H9 (cell line): Measurements from ENCODE around the gene SP6. TPM values are rescaled to one million over a fixed set of nuclear protein-coding genes. Genes with fewer than 3 reads are reported as not detected.
A peak's percentile ranks its signal among the peaks of the same experiment; 100 is the strongest.

Experiments used
- DNase-seq: peaks from one replicate; pipeline ENCODE4 v3.0.0-alpha.2; 2017
- H2AFZ ChIP-seq: one replicate; pipeline ENCODE4 v1.6.1; 2013; ENCODE audit warnings: mild to moderate bottlenecking, low read length, control low read depth, moderate library complexity
- H2AK5ac ChIP-seq: 2 replicates; pipeline ENCODE4 v1.6.1; 2013; ENCODE audit warnings: low read length, control low read depth, mixed read lengths; ENCODE audit not compliant: insufficient read length
- H2BK120ac ChIP-seq: one replicate; pipeline ENCODE4 v1.6.1; 2013; ENCODE audit warnings: low read depth, mild to moderate bottlenecking, low read length, control low read depth, inconsistent platforms; ENCODE audit not compliant: poor library complexity, severe bottlenecking
- H2BK12ac ChIP-seq: 2 replicates; pipeline ENCODE4 v1.6.1; 2013; ENCODE audit warnings: low read length, control low read depth, mixed read lengths, low read depth; ENCODE audit not compliant: insufficient read length
- H2BK15ac ChIP-seq: 2 replicates; pipeline ENCODE4 v1.6.1; 2013; ENCODE audit warnings: low read depth, low read length, control low read depth
- H2BK20ac ChIP-seq: one replicate; pipeline ENCODE4 v1.6.1; 2013; ENCODE audit warnings: low read depth, mild to moderate bottlenecking, low read length, control low read depth, inconsistent platforms; ENCODE audit not compliant: poor library complexity, severe bottlenecking
- H2BK5ac ChIP-seq: 2 replicates; pipeline ENCODE4 v1.6.1; 2013; ENCODE audit warnings: low read length, control low read depth, mixed read lengths; ENCODE audit not compliant: insufficient read length
- H3K14ac ChIP-seq: 2 replicates; pipeline ENCODE4 v1.6.1; 2013; ENCODE audit warnings: low read length, control low read depth; ENCODE audit not compliant: insufficient read depth
- H3K18ac ChIP-seq: 2 replicates; pipeline ENCODE4 v1.6.1; 2013; ENCODE audit warnings: low read depth, mild to moderate bottlenecking, mixed read lengths, low read length, control low read depth; ENCODE audit not compliant: insufficient read length
- H3K23ac ChIP-seq: 2 replicates; pipeline ENCODE4 v1.6.1; 2013; ENCODE audit warnings: low read length, control low read depth, mixed read lengths, low read depth; ENCODE audit not compliant: insufficient read length
- H3K23me2 ChIP-seq: 2 replicates; pipeline ENCODE4 v1.6.1; 2013; ENCODE audit warnings: low read depth, mild to moderate bottlenecking, mixed read lengths, low read length, control low read depth; ENCODE audit not compliant: insufficient read length, poor library complexity, severe bottlenecking
- H3K27ac ChIP-seq: 2 replicates; pipeline ENCODE4 v1.5.1; 2013; ENCODE audit warnings: low read length, control low read depth, mixed read lengths, low read depth; ENCODE audit not compliant: insufficient read length
- H3K27me3 ChIP-seq: 2 replicates; pipeline ENCODE4 v1.6.1; 2013; ENCODE audit warnings: low read length, control low read depth, inconsistent platforms; ENCODE audit not compliant: insufficient read depth
- H3K4ac ChIP-seq: 2 replicates; pipeline ENCODE4 v1.6.1; 2013; ENCODE audit warnings: low read depth, mild to moderate bottlenecking, control low read depth, inconsistent platforms, low read length, moderate library complexity
- H3K4me1 ChIP-seq: 2 replicates; pipeline ENCODE4 v1.6.1; 2013; ENCODE audit warnings: low read length, control low read depth, inconsistent platforms; ENCODE audit not compliant: insufficient read depth
- H3K4me2 ChIP-seq: 2 replicates; pipeline ENCODE4 v1.6.1; 2013; ENCODE audit warnings: low read length, control low read depth, mixed read lengths; ENCODE audit not compliant: insufficient read length, insufficient read depth
- H3K56ac ChIP-seq: 2 replicates; pipeline ENCODE4 v1.6.1; 2013; ENCODE audit warnings: low read depth, mild to moderate bottlenecking, mixed read lengths, low read length, control low read depth; ENCODE audit not compliant: insufficient read length
- H3K79me1 ChIP-seq: 2 replicates; pipeline ENCODE4 v1.6.1; 2013; ENCODE audit warnings: low read depth, mild to moderate bottlenecking, moderate library complexity, low read length, control low read depth, inconsistent platforms; ENCODE audit not compliant: insufficient read depth, poor library complexity, severe bottlenecking
- H3K79me2 ChIP-seq: 2 replicates; pipeline ENCODE4 v1.6.1; 2013; ENCODE audit warnings: low read length, control low read depth, inconsistent platforms; ENCODE audit not compliant: insufficient read depth
- H3K9ac ChIP-seq: 2 replicates; pipeline ENCODE4 v1.6.1; 2013; ENCODE audit warnings: low read length, control low read depth, mixed read lengths; ENCODE audit not compliant: insufficient read length; ENCODE audit errors: extremely low read depth
- H3K9me3 ChIP-seq: one replicate; pipeline ENCODE4 v1.6.1; 2013; ENCODE audit warnings: low read depth, low read length, inconsistent platforms; ENCODE audit not compliant: control insufficient read depth
- H3T11ph ChIP-seq: one replicate; pipeline ENCODE4 v1.6.1; 2013; ENCODE audit warnings: mild to moderate bottlenecking, low read length, control low read depth, inconsistent platforms
- H4K20me1 ChIP-seq: one replicate; pipeline ENCODE4 v1.6.1; 2013; ENCODE audit not compliant: control insufficient read depth, insufficient read length, insufficient read depth
- H4K5ac ChIP-seq: 2 replicates; pipeline ENCODE4 v1.6.1; 2013; ENCODE audit warnings: low read depth, mild to moderate bottlenecking, mixed read lengths, low read length, control low read depth; ENCODE audit not compliant: insufficient read length
- H4K8ac ChIP-seq: replicated peaks from 2 replicates; pipeline ENCODE4 v1.6.1; 2013; ENCODE audit warnings: low read length, control low read depth, mixed read lengths, low read depth; ENCODE audit not compliant: insufficient read length
- H4K91ac ChIP-seq: 2 replicates; pipeline ENCODE4 v1.6.1; 2013; ENCODE audit warnings: low read depth, mild to moderate bottlenecking, moderate library complexity, mixed read lengths, low read length, control low read depth; ENCODE audit not compliant: insufficient read length
- H3K27ac Mint-ChIP-seq, 3 experiments: 2 replicates in 2 of 3; 3 replicates in 1 of 3; pipeline ENCODE4 v1.8.0; 2020 to 2021; ENCODE audit warnings: mixed read lengths in 3 of 3, mild to moderate bottlenecking in 1 of 3, moderate library complexity in 1 of 3
- H3K27me3 Mint-ChIP-seq: 2 replicates; pipeline ENCODE4 v1.8.0; 2021; ENCODE audit warnings: low read depth, mild to moderate bottlenecking, moderate library complexity, mixed read lengths
- H3K36me3 Mint-ChIP-seq, 3 experiments: 2 replicates in 2 of 3; 3 replicates in 1 of 3; pipeline ENCODE4 v1.8.0; 2020 to 2021; ENCODE audit warnings: low read depth in 3 of 3, mixed read lengths in 3 of 3; ENCODE audit not compliant: insufficient read depth in 1 of 3
- H3K4me1 Mint-ChIP-seq, 2 experiments: 2 replicates each; pipeline ENCODE4 v1.8.0; 2020; ENCODE audit warnings: mixed read lengths in 2 of 2
- H3K4me3 Mint-ChIP-seq, 2 experiments: 2 replicates in 1 of 2; 3 replicates in 1 of 2; pipeline ENCODE4 v1.8.0; 2020 to 2021; ENCODE audit warnings: mild to moderate bottlenecking in 2 of 2, mixed read lengths in 2 of 2, moderate library complexity in 1 of 2
- H3K9me3 Mint-ChIP-seq, 2 experiments: 2 replicates in 1 of 2; 3 replicates in 1 of 2; pipeline ENCODE4 v1.8.0; 2020; ENCODE audit warnings: mild to moderate bottlenecking in 2 of 2, mixed read lengths in 2 of 2, moderate library complexity in 1 of 2
- WGBS: extraction: QIAGEN DNeasy Blood & Tissue Kit; methylation state at CpG from one replicate; pipeline ENCODE4 v1.1.7; 2013; ENCODE audit warnings: missing lambda C conversion rate, low lambda C conversion rate, mixed read lengths; ENCODE audit not compliant: insufficient read length; ENCODE audit errors: extremely low coverage; 5-methylcytosine and 5-hydroxymethylcytosine counted together
- total RNA-seq: library from RNA; stranded (reverse); gene quantifications from 2 replicates; pipeline ENCODE4 v1.2.1, GENCODE V29; 2021
- TF ChIP-seq, protein P1 (sequence below): fragments of 200-600 bp; sonication (generic); conservative IDR thresholded peaks from 3 replicates; pipeline ENCODE4 v1.8.0; 2021; ENCODE audit warnings: antibody characterized with exemption, mild to moderate bottlenecking

SP6 gene
- total RNA-seq, 1 experiment from 2014 or later: 0.90 TPM

DNA sequence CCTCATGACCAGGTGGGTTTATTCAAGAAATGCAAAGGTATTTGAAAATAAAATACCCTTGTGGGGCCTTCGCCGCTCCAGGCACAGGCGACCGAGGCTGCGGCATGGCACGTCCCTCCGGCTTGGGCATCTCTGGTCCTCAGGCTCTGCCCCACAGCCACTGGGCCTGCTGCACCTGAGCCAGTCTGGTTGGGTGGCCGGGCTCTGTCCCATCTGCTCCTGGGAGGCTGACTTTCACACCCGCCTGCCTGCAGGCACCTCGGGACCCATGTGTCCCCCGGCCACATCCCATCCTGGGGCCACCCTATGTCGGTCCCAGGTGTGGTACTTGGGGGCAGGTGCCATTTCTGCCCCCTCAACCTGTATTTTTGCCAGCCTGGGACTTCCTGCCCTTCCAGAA, 50.3 kb downstream of the SP6 start:
- no peaks in the 10 kb centered on the region; the same call in 1 of the 2 replicates for H3K27me3 ChIP-seq
- H2BK120ac ChIP-seq: no peak overlapping the region
- no peaks in the 10 kb centered on the region for H4K20me1 ChIP-seq
- no peak overlapping the region for H2AFZ ChIP-seq
- TF ChIP-seq, protein P1, sequence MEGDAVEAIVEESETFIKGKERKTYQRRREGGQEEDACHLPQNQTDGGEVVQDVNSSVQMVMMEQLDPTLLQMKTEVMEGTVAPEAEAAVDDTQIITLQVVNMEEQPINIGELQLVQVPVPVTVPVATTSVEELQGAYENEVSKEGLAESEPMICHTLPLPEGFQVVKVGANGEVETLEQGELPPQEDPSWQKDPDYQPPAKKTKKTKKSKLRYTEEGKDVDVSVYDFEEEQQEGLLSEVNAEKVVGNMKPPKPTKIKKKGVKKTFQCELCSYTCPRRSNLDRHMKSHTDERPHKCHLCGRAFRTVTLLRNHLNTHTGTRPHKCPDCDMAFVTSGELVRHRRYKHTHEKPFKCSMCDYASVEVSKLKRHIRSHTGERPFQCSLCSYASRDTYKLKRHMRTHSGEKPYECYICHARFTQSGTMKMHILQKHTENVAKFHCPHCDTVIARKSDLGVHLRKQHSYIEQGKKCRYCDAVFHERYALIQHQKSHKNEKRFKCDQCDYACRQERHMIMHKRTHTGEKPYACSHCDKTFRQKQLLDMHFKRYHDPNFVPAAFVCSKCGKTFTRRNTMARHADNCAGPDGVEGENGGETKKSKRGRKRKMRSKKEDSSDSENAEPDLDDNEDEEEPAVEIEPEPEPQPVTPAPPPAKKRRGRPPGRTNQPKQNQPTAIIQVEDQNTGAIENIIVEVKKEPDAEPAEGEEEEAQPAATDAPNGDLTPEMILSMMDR: no peak
- peak; percentile 32 for DNase-seq
- no peak overlapping the region for H3K4me2 ChIP-seq
- no peak overlapping the region for H3K18ac ChIP-seq
- no peak overlapping the region for H4K5ac ChIP-seq
- H2BK15ac ChIP-seq: no peak overlapping the region
- no peak overlapping the region for H3K9ac ChIP-seq
- Mint-ChIP-seq H3K4me1 (no peaks in the 10 kb centered on the region), H3K36me3 (no peaks in the 10 kb centered on the region), H3K4me3 (no peak overlapping the region), H3K27me3 (peaks cover 16% of the 10 kb centered on the region), H3K27ac (no peak overlapping the region), H3K9me3 (no peaks in the 10 kb centered on the region)
- no peak overlapping the region for H2BK20ac ChIP-seq
- no peak overlapping the region for H3K14ac ChIP-seq
- no peaks in the 10 kb centered on the region for H3K79me2 ChIP-seq
- no CpG with 5 or more reads among the region's 12 CpGs for WGBS
- no peak overlapping the region for H2AK5ac ChIP-seq
- no peak overlapping the region for H4K8ac ChIP-seq
- no peak overlapping the region for H3K56ac ChIP-seq
- H3K79me1 ChIP-seq: no peaks in the 10 kb centered on the region
- no peaks in the 10 kb centered on the region for H3K23me2 ChIP-seq
- no peak overlapping the region for H4K91ac ChIP-seq
- no peak overlapping the region for H3T11ph ChIP-seq
- no peak overlapping the region for H3K23ac ChIP-seq
- H2BK5ac ChIP-seq: no peak overlapping the region
- H3K27ac ChIP-seq: no peak overlapping the region
- H3K4ac ChIP-seq: no peak overlapping the region
- H3K9me3 ChIP-seq: no peaks in the 10 kb centered on the region
- no peaks in the 10 kb centered on the region for H3K4me1 ChIP-seq
- H2BK12ac ChIP-seq: no peak overlapping the region
